Endothelial cell of umbilical vein (primary cell): ENCODE measurements around the gene PSAT1.

Experiments used
- CTCF ChIP-seq, 2 donors: IDR thresholded peaks; 1 replicate in 1 of 2; 2 replicates in 1 of 2; pipeline ENCODE4 v1.5.1; 2011; ENCODE audit warnings: low read length in 2 of 2, mild to moderate bottlenecking in 2 of 2, moderate library complexity in 2 of 2, control low read depth in 1 of 2, inconsistent platforms in 1 of 2, low read depth in 1 of 2; ENCODE audit not compliant: insufficient read depth in 1 of 2; ENCODE audit errors: extremely low read depth in 1 of 2
- EZH2 ChIP-seq: IDR thresholded peaks from 2 replicates; pipeline ENCODE4 v1.6.1; 2012; ENCODE audit warnings: borderline replicate concordance, low read depth, mild to moderate bottlenecking, moderate library complexity, low read length, inconsistent platforms; ENCODE audit not compliant: severe bottlenecking
- MAX ChIP-seq: IDR thresholded peaks from 2 replicates; pipeline ENCODE4 v1.6.1; 2011; ENCODE audit not compliant: insufficient read depth, insufficient read length
- MYC ChIP-seq: IDR thresholded peaks from one replicate; pipeline ENCODE4 v1.6.1; 2011; ENCODE audit warnings: mild to moderate bottlenecking, low read depth, low read length
- POLR2AphosphoS5 ChIP-seq: IDR thresholded peaks from 2 replicates; pipeline ENCODE4 v1.6.1; 2012; ENCODE audit warnings: low read depth, mild to moderate bottlenecking, control low read depth, low read length, moderate library complexity; ENCODE audit not compliant: insufficient read depth

- TF ChIP-seq CTCF (IDR thresholded peaks at IDR 0.05; ENCODE audit: extremely low read depth in 1 of 2, insufficient read depth in 1 of 2, low read depth in 1 of 2, low read length in 2 of 2): peak in 1 of 2 donors; percentile 21
- TF ChIP-seq EZH2: no peak
- no peak for TF ChIP-seq POLR2AphosphoS5
- no peak for TF ChIP-seq MYC
- TF ChIP-seq MAX: no peak
Measured at GRCh38 chr9:78261403-78262001, 35.4 kb upstream of the PSAT1 start.
